Effector CD8-positive, alpha-beta T cell (primary cell): ENCODE results near the gene IGSF9.

Experiments used
- DNase-seq: peaks from one replicate; lab custom pipeline; 2025; lab: John Stamatoyannopoulos, UW
- total RNA-seq, 4 experiments: gene quantifications; one replicate each; lab custom pipeline; 2026; lab: John Stamatoyannopoulos, UW

Gene IGSF9, protein sequence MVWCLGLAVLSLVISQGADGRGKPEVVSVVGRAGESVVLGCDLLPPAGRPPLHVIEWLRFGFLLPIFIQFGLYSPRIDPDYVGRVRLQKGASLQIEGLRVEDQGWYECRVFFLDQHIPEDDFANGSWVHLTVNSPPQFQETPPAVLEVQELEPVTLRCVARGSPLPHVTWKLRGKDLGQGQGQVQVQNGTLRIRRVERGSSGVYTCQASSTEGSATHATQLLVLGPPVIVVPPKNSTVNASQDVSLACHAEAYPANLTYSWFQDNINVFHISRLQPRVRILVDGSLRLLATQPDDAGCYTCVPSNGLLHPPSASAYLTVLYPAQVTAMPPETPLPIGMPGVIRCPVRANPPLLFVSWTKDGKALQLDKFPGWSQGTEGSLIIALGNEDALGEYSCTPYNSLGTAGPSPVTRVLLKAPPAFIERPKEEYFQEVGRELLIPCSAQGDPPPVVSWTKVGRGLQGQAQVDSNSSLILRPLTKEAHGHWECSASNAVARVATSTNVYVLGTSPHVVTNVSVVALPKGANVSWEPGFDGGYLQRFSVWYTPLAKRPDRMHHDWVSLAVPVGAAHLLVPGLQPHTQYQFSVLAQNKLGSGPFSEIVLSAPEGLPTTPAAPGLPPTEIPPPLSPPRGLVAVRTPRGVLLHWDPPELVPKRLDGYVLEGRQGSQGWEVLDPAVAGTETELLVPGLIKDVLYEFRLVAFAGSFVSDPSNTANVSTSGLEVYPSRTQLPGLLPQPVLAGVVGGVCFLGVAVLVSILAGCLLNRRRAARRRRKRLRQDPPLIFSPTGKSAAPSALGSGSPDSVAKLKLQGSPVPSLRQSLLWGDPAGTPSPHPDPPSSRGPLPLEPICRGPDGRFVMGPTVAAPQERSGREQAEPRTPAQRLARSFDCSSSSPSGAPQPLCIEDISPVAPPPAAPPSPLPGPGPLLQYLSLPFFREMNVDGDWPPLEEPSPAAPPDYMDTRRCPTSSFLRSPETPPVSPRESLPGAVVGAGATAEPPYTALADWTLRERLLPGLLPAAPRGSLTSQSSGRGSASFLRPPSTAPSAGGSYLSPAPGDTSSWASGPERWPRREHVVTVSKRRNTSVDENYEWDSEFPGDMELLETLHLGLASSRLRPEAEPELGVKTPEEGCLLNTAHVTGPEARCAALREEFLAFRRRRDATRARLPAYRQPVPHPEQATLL
- total RNA-seq, result 0 to 0.09 (median 0) reads per million in 4 experiments

DNA sequence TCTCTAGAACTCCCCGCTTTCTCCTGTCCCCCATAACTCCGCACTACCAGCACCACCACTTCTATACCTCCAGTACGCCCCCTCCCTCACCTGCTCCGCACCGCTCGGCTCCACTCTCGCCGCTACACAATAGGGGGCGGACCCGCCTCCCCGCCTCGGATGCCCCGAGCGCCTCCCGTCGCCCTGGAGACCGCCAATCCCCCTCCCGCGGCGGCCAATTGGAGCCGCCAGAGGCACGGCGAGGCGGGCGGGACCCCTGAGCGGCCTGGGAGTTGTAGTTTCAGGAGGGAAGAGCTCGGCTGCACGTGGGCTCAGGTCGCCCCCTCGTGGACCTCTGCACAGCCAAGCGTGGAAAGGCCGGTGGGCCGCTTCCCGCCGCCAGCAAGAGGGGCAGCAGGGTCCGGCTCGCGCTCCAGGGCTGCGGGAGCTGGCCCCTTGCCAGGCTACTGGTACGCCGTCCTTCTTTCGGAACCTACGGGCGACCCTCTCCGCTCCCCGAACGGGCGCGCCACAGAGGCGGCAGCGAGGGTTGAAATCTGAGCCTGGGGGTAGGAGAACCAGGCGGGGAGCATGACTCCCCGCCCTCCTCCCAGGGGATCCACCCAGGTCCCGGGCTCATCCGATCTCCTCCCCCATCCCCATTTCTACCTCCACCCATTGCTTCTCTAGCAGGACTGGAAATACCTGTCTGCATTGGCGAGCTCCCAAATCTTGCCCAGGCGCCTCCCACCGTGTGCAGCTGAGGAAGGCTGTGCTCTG is at the start of gene IGSF9:
Gene IGSF9, minus strand, starts transcription at position 131 of the 759 bp plus-strand sequence. CDS start 2,159 bp downstream, outside the sequence.
- peak; percentile 85 for DNase-seq

DNA sequence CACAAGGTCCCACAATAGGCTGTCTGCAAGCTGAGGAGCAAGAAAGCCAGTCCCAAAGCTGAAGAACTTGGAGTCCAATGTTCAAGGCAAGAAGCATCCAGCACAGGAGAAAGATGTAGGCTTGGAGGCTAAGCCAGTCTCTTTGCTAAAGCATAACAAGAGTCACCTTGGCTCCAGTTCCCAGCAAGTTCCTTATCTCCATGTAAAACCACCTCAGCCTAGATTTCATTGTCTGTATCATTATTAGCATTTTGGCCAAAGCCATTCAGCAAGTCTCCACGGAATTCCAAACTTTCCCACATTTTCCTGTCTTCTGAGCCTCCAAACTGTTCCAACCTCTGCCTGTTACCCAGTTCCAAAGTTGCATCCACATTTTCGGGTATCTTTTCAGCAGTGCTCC is 49.5 kb upstream of the IGSF9 start:
- DNase-seq, result no peak

DNA sequence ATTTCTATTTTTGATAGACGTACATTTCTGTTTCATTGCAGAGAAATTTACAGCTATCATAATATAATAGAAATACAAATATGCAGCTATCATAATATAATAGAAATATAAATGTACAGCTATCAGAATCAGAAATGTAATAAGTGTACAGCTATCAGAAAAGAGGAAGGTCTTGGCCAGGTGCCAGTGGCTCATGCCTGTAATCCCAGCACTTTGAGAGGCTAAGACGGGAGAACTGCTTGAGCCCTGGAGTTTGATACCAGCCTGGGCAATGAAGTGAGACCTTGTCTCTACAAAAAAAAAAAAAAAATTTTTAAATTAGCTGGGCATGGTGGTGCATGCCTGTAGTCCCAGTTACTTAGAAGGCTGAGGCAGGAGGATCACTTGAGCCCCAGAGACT is 48.5 kb upstream of the IGSF9 start:
- DNase-seq, result no peak

DNA sequence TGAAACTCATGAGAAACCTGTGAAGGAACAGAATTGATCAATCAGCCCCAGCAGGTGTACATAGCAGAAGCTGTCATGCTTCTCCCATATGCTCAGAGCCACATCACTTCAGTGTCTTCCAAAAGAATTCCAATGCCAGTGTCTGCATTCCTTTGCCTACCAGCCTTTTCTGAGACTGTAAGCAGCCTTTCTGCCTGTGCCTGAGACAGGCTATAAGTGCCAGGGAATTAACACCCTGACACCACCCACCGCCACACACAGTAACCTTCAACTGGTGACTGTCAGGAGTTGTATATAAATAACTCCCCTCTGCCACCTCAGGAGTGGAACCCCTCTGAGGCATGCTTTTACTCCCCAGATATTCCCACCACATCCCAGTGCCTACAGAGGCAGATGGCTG is 46.7 kb upstream of the IGSF9 start:
- no peak for DNase-seq

DNA sequence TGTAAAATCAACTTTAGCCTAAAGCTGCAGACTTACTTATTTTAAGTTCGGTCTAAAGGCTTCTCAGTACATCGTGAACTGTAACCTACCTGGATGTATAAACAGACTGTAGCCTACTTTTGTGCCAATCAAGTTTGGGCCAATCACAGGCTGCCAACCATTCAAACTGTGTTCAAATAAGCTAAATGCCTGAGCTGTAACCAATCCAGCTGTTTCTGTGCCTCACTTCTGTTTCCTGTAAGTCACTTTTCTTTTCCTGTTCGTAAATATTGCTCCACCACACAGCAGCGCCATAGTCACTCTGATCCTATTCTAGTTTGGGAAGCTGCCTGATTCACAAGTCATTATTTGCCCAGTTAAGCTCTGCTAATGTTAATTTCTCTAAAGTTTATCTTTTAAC is 46.1 kb upstream of the IGSF9 start:
- DNase-seq, result no peak

DNA sequence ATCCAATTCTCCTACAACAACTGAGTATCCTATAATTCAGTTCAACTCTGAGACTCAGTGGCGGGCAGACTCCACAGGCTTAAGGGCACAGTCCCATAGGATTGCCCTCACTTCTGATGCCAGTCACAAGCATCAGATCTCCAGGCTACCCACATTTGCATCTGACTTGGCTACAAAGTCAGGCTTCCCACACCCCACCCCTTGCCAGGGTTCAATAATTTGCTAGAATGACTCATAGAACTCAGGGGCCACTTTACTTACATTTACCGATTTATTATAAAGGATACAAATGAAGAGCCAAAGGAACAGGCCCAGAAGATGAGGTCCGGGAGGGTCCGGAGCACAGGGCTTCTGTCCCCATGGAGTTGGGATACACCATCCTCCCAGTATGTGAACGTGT is 44.6 kb upstream of the IGSF9 start:
- DNase-seq, result no peak

DNA sequence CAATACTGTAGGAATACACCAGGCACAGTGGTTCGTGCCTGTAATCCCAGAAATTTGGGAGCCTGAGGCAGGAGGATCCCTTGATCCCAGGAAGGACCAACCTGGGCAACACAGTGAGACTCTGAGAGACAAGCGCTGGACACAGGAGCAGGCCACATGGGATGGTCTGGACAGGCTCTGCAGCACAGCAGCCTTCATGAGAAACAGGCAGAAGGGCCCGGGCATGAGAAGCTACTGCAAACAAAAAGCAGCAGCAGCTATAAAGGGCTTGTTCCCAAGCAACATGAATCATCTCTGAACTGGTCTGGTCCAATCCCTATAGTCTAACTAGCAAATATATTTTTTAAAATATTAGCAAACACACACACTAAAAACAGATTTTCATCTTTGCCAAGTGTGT is 44.2 kb upstream of the IGSF9 start:
- DNase-seq, result no peak

DNA sequence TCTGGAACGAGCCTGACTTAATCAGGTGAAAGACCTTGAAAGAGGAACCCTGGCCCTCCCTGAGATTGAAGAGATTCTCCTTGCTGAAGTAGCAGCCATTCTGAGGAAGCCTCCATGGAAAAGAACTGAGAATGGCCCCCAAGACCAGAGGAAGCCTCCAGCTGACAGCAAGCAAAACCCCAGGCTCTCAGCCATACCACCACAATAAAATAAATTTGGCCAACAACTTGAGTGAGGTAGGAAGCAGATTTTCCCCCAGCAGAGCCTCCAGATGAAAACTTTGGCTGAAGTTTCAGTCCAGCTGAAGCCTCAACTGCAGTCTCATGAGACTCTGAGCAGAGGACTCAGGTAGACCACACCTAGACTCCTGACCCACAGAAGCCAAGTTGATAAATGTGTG is 42.6 kb upstream of the IGSF9 start:
- no peak for DNase-seq

DNA sequence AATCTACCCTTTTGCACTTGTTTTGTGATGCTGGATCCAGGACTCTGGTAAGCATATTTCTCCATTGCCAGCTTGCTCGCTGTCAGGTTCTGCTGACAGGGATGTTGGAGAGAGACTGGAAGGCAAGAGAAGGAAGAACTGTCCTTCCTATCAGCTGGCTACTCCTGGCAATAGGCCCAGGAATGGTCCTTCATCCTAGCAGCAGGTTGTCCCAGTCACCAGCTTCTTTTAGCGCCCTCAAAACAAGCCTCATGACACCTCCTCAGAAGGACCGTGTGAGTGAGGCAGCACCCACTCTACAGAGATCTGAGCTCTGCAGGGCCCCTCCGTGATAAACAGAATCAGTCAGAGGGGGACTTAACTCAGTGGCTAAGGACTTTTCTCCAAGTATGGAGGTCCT is 41.8 kb upstream of the IGSF9 start:
- DNase-seq, result no peak

DNA sequence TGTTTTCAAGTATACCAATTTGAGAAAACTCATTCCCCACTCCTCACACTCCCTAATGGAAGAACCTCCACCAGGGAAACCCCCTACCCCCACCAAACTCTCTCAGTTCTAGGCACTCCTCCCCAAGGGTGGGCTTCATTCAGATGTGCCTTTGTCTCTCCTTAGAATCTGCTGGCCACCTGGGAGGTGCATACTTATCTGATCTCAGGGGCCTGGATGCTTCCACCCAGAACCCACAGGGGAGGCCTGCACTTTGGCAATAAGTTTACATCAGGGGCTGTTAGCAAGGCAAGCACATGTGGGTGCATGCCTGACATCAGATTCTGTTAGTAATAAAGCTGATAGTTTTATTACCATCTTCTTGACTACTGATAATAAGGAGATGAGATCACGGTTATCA is 41.1 kb upstream of the IGSF9 start:
- no peak for DNase-seq

DNA sequence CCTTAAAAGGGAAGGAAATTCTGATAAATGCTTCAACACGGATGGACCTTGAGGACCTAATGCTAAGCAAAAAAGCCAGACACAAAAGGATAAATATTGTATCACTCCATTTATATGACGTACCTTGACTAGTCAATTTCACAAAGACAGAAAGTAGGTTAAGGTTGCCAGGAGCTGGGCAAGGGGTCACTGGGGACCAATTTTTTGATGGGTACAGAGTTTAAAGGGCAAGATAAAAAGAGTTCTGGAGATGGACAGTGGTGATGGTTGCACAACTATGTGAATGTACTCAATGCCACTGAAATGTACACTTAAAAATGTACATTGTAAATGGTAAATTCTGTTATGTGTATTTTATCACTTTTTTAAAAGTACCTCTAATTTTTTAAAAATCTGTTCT is 40.7 kb upstream of the IGSF9 start:
- DNase-seq, result no peak

DNA sequence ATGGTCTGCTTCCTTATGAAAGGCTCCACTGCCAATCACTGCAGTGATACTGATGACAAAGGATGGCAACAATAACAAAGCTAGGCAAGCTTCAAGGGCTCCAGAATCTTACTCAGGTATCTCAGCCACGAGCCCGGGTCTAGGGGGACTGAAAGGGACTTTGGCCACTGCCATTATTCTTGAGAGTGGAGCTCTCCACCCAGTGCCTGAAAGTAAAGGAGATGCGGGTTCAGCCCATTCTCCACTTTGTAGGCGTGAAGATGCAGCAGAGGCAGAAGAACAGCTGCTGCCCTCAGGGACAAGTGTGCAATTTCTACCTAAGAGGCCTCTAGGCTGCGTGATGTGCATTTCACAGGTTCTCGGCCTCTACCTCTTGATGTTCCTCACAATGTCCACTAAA is 40.1 kb upstream of the IGSF9 start:
- DNase-seq, result no peak

DNA sequence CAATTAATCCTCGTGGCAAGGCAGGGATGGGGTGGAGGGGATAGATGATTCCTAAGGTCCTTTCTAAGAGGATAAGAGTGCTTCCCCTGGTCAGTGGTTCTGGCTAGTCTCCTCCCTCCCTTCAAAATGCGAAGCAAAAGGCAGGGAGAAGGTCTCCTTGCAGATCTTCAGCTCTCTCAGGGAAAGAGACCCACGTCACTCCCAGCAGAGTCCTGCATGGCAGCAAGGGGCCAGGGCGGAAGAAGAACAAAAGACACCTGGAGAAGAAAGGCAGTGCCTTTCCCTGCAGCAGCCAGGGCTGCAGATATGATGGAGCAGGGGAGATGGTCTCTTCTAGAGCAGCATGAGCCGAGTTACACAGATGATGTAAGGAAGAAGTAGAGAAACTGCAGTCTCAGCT is 38.3 kb upstream of the IGSF9 start:
- no peak for DNase-seq

DNA sequence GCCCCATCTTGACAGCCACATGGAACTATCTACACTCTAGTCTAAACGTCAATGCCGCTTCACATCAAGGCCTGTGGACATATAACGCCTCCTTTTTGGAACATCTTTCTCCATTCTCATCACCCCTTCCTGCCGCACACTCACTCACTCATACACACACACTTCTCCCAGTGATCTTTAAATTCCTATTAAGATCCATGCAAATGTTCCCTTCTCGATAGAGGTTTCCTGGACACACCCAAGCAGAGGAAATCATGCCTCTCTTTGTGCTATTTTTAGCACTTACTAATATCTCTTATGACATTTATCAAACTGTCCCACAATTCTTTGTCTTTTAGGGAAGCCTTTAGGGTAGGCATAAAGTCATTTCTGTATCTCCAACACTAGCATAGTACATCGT is 36.9 kb upstream of the IGSF9 start:
- DNase-seq, result no peak

DNA sequence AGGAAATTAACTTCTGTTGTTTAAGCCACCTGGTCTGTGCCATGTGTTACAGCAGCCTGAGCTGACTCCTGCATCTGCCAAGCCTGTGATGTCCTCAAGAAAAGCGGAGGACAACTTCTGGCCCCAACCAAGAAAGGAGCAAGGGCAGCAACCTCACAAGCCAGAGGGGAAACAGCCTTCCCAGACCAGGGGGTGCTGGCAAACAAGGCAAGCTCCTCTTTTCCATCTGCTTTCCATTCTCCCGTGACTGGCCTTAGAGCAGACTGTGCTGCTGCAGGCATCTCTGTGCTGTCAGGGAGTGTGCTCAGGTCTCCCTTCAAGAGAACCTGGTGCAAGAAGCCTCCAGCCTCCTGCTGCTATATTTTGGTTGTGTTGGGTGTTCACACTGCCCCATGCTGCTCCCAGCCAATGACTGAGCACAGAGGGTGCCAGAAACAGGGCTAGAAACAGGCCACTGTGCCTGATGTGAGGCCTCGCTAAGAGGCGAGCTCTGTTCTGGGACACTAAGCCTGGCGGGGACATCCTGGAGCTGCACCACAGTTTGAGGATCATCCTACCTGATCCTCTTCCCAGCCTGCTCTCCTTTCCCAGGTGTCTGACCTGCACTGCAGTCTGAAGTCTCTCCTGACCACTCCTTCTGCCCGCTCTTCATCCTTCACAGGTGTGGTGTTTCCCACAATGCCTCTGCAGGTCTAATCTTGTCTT is 36.1 kb upstream of the IGSF9 start:
- DNase-seq, result no peak

DNA sequence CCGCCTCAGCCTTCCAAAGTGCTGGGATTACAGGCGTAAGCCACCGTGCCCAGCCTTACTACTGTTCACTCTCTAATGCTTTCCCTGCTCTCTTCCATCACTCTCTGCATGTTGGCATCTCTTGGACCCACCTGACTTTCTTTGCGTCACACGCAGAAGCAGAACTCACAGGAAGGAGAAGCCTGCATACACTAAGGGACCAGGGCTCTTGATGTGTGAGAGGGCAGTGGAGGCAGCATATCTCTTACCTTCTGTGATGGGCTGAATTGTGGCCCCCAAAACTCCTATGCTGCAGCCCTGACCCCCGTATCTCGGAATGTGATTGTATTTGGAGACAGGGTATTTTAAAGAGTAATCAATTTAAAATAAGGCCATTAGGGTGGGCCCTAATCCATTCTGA is 35.4 kb upstream of the IGSF9 start:
- DNase-seq, result no peak

DNA sequence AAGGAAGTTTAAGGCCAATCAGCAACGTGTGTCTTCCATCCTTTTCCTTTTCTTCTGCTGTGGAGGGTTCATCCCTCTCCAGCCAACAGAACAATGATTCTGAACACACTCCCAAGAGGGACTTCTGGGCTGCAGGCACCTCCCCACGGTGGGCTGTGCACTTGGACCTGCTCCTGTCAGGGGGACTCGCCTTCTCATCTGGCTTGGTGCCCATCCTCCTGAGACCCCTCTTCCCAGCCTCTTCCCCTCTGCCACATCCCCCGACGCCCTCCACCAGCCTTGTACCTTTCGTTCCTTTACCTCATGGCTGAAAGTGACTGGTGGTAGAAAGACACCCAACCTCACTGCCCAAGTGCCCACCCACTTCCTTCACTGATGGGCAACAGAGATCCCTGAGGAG is 34.7 kb upstream of the IGSF9 start:
- no peak for DNase-seq

DNA sequence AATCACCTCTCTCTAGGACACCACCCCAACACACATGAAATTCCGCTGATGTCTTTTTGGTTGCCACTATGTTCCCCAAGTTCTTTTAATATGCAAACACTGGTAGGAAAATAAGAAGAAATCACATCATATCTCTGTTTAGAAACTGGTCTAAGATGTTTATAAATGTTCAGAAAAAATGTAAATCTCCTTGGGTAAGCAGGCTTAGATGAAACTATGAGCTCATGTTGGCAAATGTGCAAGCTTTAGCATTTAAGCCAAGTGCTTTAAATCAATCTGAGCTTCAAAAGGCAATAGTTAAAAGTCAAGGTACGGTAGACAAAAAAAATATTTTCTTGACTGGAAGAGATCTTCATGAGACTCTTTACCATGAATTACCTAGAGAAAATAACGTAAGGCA is 33.8 kb upstream of the IGSF9 start:
- no peak for DNase-seq

DNA sequence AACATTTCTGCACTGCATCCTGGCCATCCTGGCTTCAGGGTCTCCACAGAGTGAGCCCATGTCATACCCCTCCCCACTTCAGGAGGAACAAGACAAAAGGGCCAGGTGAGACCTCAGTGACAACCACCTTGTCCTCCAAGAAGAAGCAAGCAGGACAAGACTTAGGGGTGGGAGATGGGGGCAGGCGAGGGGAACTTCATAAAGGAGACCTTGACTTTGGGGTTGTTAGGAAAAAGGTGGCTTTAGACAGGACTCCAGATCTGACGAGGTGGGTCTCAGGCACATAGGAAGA is 32.6 kb upstream of the IGSF9 start:
- DNase-seq, result no peak

DNA sequence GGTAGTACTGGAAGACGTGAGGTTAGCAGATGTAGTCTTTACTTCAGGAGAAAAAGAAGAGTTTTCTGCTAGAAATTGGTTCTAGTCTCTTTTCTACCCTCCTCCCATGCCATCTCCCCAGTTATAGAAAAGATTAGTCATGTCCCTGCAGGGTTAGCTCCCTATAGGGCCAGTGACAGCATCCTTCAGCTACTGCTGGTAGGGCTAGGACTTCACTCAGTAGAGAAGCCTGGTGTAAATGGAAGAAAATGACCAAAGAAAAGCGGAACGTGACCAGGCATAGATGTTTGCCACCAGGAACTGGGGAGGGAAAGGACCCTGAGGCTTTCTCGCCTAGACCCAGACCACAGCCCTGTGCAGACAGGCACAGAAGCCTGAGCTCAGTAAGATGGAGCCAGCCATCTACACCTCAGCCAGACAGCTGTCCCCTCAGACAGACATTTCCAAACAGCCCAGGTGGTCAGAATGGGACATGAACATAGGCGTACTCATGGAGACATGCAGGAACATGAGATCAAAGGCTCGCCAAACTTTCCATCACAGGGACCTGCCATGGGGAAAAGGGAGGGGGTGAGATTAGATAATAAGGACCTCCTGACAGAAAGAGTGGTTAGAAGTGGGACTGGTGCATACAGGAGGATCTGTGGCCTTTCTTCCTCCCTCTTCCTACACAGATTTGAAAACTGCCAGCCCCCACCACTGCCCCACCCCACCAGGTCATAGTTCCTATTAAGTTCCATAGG is 32.1 kb upstream of the IGSF9 start:
- DNase-seq, result no peak
